ENCODE measurements around the gene CD200.

The CD200 gene

GRCh38 chr3:112333381-112334317 lies 693 bp downstream of the CD200 start:
- peak; percentile 6 for DNase-seq

- no peak for DNase-seq
These were observed 1.9 kb downstream of the CD200 start for GRCh38 chr3:112334691-112335433.

GRCh38 chr3:112335434-112335781 lies 2.5 kb downstream of the CD200 start:
- no peak for DNase-seq

- DNase-seq = no peak
These were observed 5.2 kb downstream of the CD200 start for GRCh38 chr3:112338021-112338726.

GRCh38 chr3:112338727-112339056 lies 5.7 kb downstream of the CD200 start:
- no peak for DNase-seq

GRCh38 chr3:112339134-112339533 lies 6.2 kb downstream of the CD200 start:
- no peak for DNase-seq

- DNase-seq = no peak
These were observed 6.7 kb downstream of the CD200 start for GRCh38 chr3:112339609-112340008.

- DNase-seq = no peak
These were observed 8.4 kb downstream of the CD200 start for GRCh38 chr3:112341386-112341785.

GRCh38 chr3:112345681-112346080 lies 12.7 kb downstream of the CD200 start:
- no peak for DNase-seq

- DNase-seq = no peak
These were observed 13.7 kb downstream of the CD200 start for GRCh38 chr3:112346491-112347122.

- no peak for DNase-seq
These were observed 16.0 kb downstream of the CD200 start for GRCh38 chr3:112348943-112349342.

- no peak for DNase-seq
These were observed 16.6 kb downstream of the CD200 start for GRCh38 chr3:112349557-112349956.

GRCh38 chr3:112350018-112350810 lies 17.3 kb downstream of the CD200 start:
- no peak for DNase-seq

GRCh38 chr3:112351036-112351435 lies 18.1 kb downstream of the CD200 start:
- DNase-seq = no peak

- DNase-seq = peak; percentile 7
These were observed 18.9 kb downstream of the CD200 start for GRCh38 chr3:112351823-112352222.

GRCh38 chr3:112352720-112353119 lies 19.8 kb downstream of the CD200 start:
- DNase-seq = no peak

- DNase-seq = no peak
These were observed 20.4 kb downstream of the CD200 start for GRCh38 chr3:112353365-112353764.

- DNase-seq = no peak
These were observed 21.8 kb downstream of the CD200 start for GRCh38 chr3:112354642-112355306.

GRCh38 chr3:112355307-112355687 lies 22.3 kb downstream of the CD200 start:
- DNase-seq = no peak

- no peak for DNase-seq
These were observed 25.2 kb downstream of the CD200 start for GRCh38 chr3:112357930-112358780.

GRCh38 chr3:112360561-112360960 lies 27.6 kb downstream of the CD200 start:
- DNase-seq = no peak
